HepG2 (cell line): Measurements from ENCODE around the gene SMTNL2. TPM values are rescaled to one million over a fixed set of nuclear protein-coding genes. Genes with fewer than 3 reads are reported as not detected.

Experiments
- ASH2L ChIP-seq: fragments of 300-600, 200-600 bp; sonication (generic); IDR thresholded peaks from 2 replicates; pipeline ENCODE4 v1.7.0; 2017; ENCODE audit warnings: low read depth, mild to moderate bottlenecking, moderate library complexity, mixed read lengths, low read length; ENCODE audit not compliant: insufficient read length
- CENPT ChIP-seq: sonication (generic); formaldehyde crosslinking; IDR thresholded peaks from 2 replicates; pipeline ENCODE4 v1.8.0; 2022; ENCODE audit warnings: low read depth, mild to moderate bottlenecking, moderate library complexity, missing genetic modification reagents
- FOXA1 ChIP-seq, 2 experiments: fragments of 450-650 bp in 1 of 2; sonication (generic) in 1 of 2; formaldehyde crosslinking in 1 of 2; IDR thresholded peaks; 2 replicates each; pipeline versions ENCODE4 v1.4.0 to v1.6.1; 2016 to 2020; ENCODE audit warnings: missing genetic modification reagents in 1 of 2
- FOXK1 ChIP-seq: sonication (generic); formaldehyde crosslinking; IDR thresholded peaks from 2 replicates; pipeline ENCODE4 v1.4.0; 2020; ENCODE audit warnings: low read depth, missing genetic modification reagents, borderline replicate concordance
- MAX ChIP-seq: IDR thresholded peaks from 2 replicates; pipeline ENCODE4 v1.6.1; 2012; ENCODE audit warnings: inconsistent platforms
- MTERF4 ChIP-seq: sonication (generic); formaldehyde crosslinking; IDR thresholded peaks from 2 replicates; pipeline ENCODE4 v1.8.0; 2023; ENCODE audit warnings: mild to moderate bottlenecking, missing genetic modification reagents
- NR2F1 ChIP-seq, 2 experiments: fragments of 450-650 bp in 1 of 2; formaldehyde crosslinking in 1 of 2; IDR thresholded peaks; 2 replicates each; pipeline versions ENCODE4 v1.5.0 to v1.6.1; 2016 to 2020; ENCODE audit warnings: mild to moderate bottlenecking in 1 of 2, missing compliant biosample characterization in 1 of 2, missing genetic modification reagents in 1 of 2, moderate library complexity in 1 of 2
- RFXAP ChIP-seq: sonication (generic); formaldehyde crosslinking; IDR thresholded peaks from 2 replicates; pipeline ENCODE4 v1.4.0; 2020; ENCODE audit warnings: missing genetic modification reagents, borderline replicate concordance
- SKI ChIP-seq: fragments of 450-650 bp; IDR thresholded peaks from one replicate; pipeline ENCODE4 v1.6.1; 2018; ENCODE audit warnings: mild to moderate bottlenecking; ENCODE audit not compliant: partially characterized antibody
- SOX6 ChIP-seq, 2 experiments: fragments of 450-650 bp in 1 of 2; sonication (generic) in 1 of 2; formaldehyde crosslinking in 1 of 2; IDR thresholded peaks; 2 replicates each; pipeline versions ENCODE4 v1.4.0 to v1.6.1; 2017 to 2020; ENCODE audit warnings: antibody characterized with exemption in 1 of 2, mild to moderate bottlenecking in 1 of 2, missing genetic modification reagents in 1 of 2
- TFDP1 ChIP-seq: IDR thresholded peaks from 2 replicates; pipeline ENCODE4 v1.6.1; 2016; ENCODE audit warnings: missing compliant biosample characterization, missing genetic modification reagents, borderline replicate concordance
- ZBTB40 ChIP-seq, 2 experiments: fragments of 450-650 bp in 1 of 2; sonication (generic) in 1 of 2; formaldehyde crosslinking in 1 of 2; IDR thresholded peaks; 2 replicates each; pipeline versions ENCODE4 v1.6.1 to v1.8.0; 2016 to 2022; ENCODE audit warnings: antibody characterized with exemption in 1 of 2, mild to moderate bottlenecking in 1 of 2, missing genetic modification reagents in 1 of 2
- ZMYM2 ChIP-seq: sonication (generic); formaldehyde crosslinking; IDR thresholded peaks from 2 replicates; pipeline ENCODE4 v1.8.0; 2022; ENCODE audit warnings: mild to moderate bottlenecking, missing genetic modification reagents
- ZNF674 ChIP-seq: sonication (generic); formaldehyde crosslinking; IDR thresholded peaks from 2 replicates; pipeline ENCODE4 v1.5.0; 2020; ENCODE audit warnings: low read depth, mild to moderate bottlenecking, missing genetic modification reagents
- ZZZ3 ChIP-seq: sonication (generic); formaldehyde crosslinking; IDR thresholded peaks from 2 replicates; pipeline ENCODE4 v1.4.0; 2020; ENCODE audit warnings: missing genetic modification reagents, mild to moderate bottlenecking, borderline replicate concordance
- polyA plus RNA-seq, 8 experiments: library from polyadenylated mRNA; depleted of rRNA in 3 of 8; stranded (reverse) in 7 of 8; unstranded in 1 of 8; fragments of >200 nt; fragmentation: Illumina TruSeq in 4 of 8; extraction: Trizol in 4 of 8; gene quantifications; 2 replicates each; pipeline versions ENCODE4 v1.2.1 to v1.2.3, GENCODE V29; 2011 to 2016; ENCODE audit warnings: low read depth in 4 of 8, missing spikeins in 1 of 8, mixed read lengths in 1 of 8; ENCODE audit not compliant: insufficient read depth in 1 of 8
- total RNA-seq, 5 experiments: library from RNA; depleted of rRNA; stranded (reverse); fragments of >200 nt; fragmentation: Illumina TruSeq; extraction: Trizol; gene quantifications; 2 replicates each; pipeline ENCODE4 v1.2.3, GENCODE V29; 2016; ENCODE audit warnings: low read depth in 1 of 5

The SMTNL2 gene
- total and polyA plus RNA-seq, 2 of the 13 experiments (the other 11 are each of a cell fraction or from before 2014, with no cell fraction given) = 0.41 to 5.1 TPM

- TF ChIP-seq SOX6 (IDR thresholded peaks at IDR 0.05) (no peak), SOX6 (CRISPR knock-in tag; IDR thresholded peaks at IDR 0.05) (0 out of 2 replicates have a peak, but pooled peaks have one; percentile 13), MTERF4 (0 out of 2 replicates have a peak, but pooled peaks have one; percentile 51), FOXK1 (CRISPR knock-in tag) (peak; percentile 60; the same call in 1 of the 2 replicates), RFXAP (CRISPR knock-in tag) (no peak), ASH2L (no peak), SKI (no peak), ZMYM2 (CRISPR knock-in tag) (0 out of 2 replicates have a peak, but pooled peaks have one; percentile 29), ZBTB40 (IDR thresholded peaks at IDR 0.05) (no peak), ZBTB40 (CRISPR knock-in tag; IDR thresholded peaks at IDR 0.05) (0 out of 2 replicates have a peak, but pooled peaks have one; percentile 37), MAX (peak; percentile 88), TFDP1 (CRISPR knock-in tag) (peak; percentile 98), ZZZ3 (CRISPR knock-in tag) (no peak), CENPT (CRISPR knock-in tag) (no peak), FOXA1 (IDR thresholded peaks at IDR 0.05) (no peak), FOXA1 (CRISPR knock-in tag; IDR thresholded peaks at IDR 0.05) (no peak), NR2F1 (CRISPR knock-in tag; IDR thresholded peaks at IDR 0.05) (peak in 1 of 2 experiments; percentile 26; a peak in 1 of 4 replicates), ZNF674 (CRISPR knock-in tag) (no peak)
Observed at GRCh38 chr17:4565209-4566141, 18.9 kb upstream of the SMTNL2 start (continued).
